Activated CD4-positive, alpha-beta T cell treated with anti-CD3 and anti-CD28 coated beads, Interleukin-2, amount 50 U/mL, for 48 hours (primary cell): ENCODE results near the gene EYS.
"Not testable (repeated sequence)": the region's sequence is repeated elsewhere in the genome, so short reads cannot be mapped to it uniquely, and the experiment has no call there.

Experiments used
- DNase-seq, 2 experiments: peaks; one replicate each; pipeline ENCODE4 v3.0.0-alpha.2; 2020

EYS gene

DNA sequence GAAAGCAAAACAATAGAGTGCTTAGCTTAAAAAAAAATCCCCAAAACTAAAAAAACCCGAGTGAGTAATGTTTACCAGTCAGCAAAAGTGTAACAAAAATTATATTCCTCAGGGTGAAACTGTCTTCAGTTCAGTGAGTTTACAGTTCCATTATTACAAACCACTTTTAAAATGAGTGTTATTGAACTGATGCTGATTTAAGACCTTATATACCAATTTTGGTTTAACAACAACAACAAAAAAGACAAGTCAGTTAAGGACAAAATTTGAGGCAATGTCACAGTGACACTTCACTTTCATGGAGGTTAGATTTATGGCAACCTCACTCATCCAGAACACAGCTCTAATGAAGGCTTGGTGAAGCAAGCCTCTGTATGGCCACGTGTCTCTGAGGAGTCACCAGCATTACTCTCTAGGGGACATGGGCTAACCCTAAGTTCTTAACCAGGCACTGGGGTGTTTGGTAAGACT lies 1440.6 kb downstream of the EYS start:
- DNase-seq = no peak

- no peak for DNase-seq
Observed at GRCh38 chr6:64263778-64264177, 1443.2 kb downstream of the EYS start.

- no peak for DNase-seq
Observed at GRCh38 chr6:64259372-64259771, 1447.7 kb downstream of the EYS start.

- no peak for DNase-seq
Observed at GRCh38 chr6:64258752-64259151, 1448.3 kb downstream of the EYS start.

DNA sequence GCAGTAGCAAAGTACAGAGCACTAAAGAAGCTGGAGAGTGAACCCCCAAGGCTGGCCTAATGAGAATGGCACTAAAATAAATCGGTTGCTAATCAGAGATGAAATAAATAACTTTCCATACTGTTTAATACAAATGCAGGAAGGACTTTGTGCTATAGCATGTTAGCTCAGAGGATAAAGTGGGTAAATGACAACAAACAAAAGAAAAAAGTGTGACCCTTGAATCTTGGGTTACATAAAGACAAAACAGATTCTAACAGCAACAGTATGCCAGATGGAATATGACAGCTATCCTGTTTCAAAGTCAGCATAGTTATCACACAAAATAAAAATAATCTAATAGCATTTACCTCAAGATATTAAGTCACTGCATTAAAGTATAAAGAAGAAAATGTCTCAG lies 1448.7 kb downstream of the EYS start:
- DNase-seq = no peak

GRCh38 chr6:64257586-64257985 lies 1449.4 kb downstream of the EYS start:
- no peak for DNase-seq

DNA sequence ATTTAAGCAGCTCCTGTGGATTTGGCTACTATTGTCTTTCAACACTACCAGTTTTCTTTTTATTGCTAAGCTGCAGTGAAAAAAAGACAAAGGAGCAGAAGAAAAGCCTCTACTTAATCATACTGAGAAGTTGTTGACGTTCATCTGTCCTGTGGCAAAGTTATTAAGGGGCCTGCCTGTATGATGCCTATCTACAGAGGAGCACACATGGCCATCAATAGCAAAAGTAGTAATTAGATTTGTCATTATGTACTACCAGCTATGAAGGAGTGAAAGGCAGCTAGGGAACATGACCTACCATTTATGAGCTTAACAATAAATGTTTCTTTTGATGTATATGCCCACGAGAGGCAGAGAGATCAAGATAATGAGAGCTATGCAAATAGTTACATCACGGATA lies 1450.5 kb downstream of the EYS start:
- DNase-seq = no peak

DNA sequence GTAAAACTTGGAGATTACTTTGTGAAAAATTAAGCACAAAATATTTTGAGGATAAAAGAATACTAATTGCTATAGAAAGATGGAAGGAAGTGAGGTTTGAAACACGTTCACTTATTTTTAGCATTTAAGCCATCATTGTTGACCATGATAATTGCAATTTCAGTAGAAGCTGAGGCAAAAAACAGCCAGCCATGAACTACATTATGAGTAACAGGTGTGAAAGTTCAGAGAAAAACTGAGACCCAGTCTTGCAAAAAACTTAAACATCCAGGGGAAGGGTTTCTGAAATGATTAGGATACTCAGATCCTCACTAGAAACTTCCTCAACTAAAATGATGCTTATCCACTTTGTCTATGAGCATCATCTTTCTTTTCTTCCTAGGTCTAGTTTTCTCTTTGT lies 1452.0 kb downstream of the EYS start:
- no peak for DNase-seq

DNA sequence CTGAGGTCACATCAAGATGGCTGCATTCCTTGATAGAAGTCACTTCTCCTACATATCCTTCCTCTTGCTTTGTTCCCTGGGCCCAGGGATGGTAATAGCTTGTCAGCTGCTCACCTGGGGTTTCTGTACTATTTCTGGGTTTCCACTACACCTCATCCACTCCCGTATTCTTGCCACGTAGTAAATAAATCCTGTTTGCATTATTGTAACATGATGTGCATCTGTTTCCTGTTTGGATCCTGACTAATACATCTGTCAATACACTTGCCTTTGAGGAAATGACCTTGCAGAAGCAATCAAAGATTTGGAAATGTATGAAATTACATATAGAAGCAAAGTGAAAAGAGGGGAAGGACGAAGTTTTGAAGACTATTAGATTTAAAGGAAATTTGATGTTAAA lies 1452.5 kb downstream of the EYS start:
- no peak for DNase-seq

DNA sequence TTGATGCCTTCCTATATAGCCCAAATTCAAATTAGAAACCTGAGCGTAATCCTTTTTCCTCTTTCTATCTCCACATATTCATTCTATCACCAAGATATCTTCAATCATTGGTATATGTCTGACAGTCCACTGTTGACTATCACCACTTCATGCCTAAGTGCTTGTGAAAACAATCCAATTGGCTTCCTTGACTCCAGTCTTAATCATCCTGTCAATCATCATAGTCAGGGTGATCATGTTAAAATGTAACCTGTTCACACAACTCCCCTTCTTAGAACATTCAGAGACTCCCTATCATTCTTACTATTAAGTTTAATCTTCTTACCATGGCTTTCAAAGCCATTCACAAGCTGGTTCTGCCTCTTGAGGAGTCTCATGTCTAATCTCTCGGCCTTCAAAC lies 1454.8 kb downstream of the EYS start:
- no peak for DNase-seq

DNA sequence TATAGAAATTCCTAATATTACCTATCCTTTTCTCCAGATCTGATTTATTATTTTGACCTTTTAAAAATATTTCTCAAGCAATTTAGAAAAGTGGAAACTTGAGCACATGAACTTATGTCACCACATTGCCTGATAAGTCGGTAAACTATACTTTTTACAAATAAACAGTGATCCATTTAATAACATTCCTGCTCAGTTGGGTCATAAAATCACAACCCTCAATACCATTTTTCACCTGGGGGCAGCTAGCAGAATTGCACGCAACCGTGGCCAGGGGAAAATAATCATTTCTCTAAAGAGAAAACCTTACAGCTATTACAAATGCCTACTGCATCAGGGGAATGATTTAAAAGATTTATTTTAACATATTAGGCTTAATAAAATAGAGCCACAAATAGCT lies 1456.9 kb downstream of the EYS start:
- DNase-seq = no peak

GRCh38 chr6:64249115-64249514 lies 1457.9 kb downstream of the EYS start:
- DNase-seq = no peak

DNA sequence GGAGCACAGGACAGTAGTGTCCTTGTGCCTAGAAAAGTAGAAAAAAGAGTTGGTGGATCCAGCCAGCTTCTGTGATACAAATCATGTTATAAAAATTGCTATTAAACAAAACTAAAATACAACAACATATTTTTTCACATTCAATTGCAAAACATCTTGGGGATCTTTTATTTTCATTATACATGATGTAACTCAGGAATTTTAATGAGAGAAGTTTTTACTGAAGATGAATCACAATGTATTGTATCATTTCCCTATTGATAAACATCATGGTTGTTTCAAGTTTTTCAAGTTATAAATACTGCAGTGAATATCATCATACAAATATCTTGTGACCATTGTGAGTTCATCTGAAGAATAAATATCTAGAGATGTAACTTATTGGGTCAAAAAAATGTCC lies 1463.4 kb downstream of the EYS start:
- no peak for DNase-seq

- DNase-seq = not testable (repeated sequence)
Observed at GRCh38 chr6:64238908-64239307, 1468.1 kb downstream of the EYS start.

DNA sequence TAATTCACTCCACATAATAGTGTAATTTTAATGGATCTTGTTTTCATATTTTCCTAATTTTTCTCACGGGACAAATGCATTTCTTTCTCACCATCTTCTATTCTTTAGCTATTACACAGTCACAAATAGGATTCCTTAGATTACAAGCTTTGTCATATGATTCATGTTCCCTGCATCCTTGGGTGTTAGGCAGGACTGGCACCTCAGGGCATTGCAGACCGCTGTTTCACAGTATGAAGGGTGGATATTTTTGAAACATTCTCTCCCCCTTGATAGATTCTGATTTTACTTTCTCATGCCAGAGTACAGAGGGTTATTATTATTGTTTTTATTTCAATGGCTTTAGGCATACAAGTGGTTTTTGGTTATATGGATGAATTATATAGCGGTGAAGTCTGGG lies 1469.0 kb downstream of the EYS start:
- DNase-seq = no peak

DNA sequence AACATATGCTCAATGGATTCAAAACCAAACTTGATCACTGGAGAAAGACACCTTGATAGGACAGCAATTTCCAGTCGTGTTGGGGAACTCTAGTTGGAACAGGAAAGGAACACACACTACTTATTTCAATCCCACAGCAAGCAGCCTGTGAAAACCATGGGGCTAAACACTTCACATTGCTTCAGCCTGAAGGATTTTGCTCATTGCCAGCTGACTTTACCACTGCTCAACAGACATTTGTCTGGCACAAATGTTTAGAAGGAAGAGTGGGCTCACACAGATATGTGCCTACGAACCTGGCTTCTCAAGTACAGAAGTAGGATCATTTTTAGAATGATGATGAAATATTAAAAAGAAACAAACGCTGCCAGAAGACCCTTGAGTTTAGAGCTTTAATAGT lies 1473.3 kb downstream of the EYS start:
- DNase-seq = no peak

GRCh38 chr6:64231928-64232327 lies 1475.1 kb downstream of the EYS start:
- DNase-seq = no peak

GRCh38 chr6:64230530-64230929 lies 1476.5 kb downstream of the EYS start:
- no peak for DNase-seq

- DNase-seq = no peak
Observed at GRCh38 chr6:64227863-64228262, 1479.2 kb downstream of the EYS start.

DNA sequence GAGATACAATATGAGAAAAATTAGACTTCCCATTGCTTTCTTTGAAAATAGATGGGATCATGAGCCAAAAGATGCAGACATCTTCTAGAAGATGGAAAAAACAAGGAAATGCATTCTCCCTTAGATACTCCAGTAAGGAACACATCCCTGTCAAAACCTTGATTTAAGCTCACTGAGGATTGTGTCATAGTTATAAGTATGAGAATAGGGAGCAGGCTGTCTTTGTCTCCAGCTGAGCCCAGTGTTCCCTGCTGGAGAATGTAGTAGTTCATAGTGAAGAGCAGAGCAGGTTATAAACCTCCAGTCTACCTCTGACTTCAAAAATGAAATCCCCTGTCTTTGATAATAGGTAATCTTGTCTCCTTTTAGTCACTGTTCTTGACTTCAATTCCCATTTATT lies 1481.5 kb downstream of the EYS start:
- no peak for DNase-seq

- no peak for DNase-seq
Observed at GRCh38 chr6:64224819-64225218, 1482.2 kb downstream of the EYS start.

- DNase-seq = no peak
Observed at GRCh38 chr6:64221776-64222175, 1485.2 kb downstream of the EYS start.

DNA sequence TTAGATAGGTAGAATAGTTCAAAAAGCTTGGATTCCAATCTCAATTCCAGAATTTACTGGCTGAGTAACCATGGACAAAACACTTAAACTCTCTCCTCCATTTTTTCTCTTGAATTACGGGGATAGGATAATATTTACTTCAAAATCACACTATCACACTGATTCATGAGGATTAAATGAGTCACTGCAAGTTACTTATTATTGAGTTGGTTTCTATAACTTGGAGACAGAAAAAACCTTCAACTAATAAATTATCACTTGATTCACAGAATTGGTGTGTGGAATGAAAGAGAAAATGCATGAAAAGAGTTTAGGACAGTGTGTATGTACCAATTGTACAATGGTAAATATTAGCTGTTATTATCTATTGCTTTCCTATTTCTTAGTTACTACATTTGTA lies 1486.2 kb downstream of the EYS start:
- no peak for DNase-seq

- DNase-seq = no peak
Observed at GRCh38 chr6:64217721-64218620, 1489.1 kb downstream of the EYS start.

- no peak for DNase-seq
Observed at GRCh38 chr6:64214373-64214772, 1492.7 kb downstream of the EYS start.
